HepG2 (cell line): ENCODE measurements around the gene ECPAS. TPM values are rescaled to one million over a fixed set of nuclear protein-coding genes. Genes with fewer than 3 reads are reported as not detected.

ENCODE experiments used
- ARID4A ChIP-seq: sonication (generic); formaldehyde crosslinking; IDR thresholded peaks from 2 replicates; pipeline ENCODE4 v1.5.0; 2020; ENCODE audit warnings: mild to moderate bottlenecking, missing genetic modification reagents, borderline replicate concordance
- MBNL3 ChIP-seq: fragments of 250-450 bp; sonication (Bioruptor Pico); conservative IDR thresholded peaks from 2 replicates; pipeline ENCODE4 v1.8.0; 2022; ENCODE audit warnings: mild to moderate bottlenecking, inconsistent platforms
- NFAT5 ChIP-seq: sonication (generic); formaldehyde crosslinking; IDR thresholded peaks from 2 replicates; pipeline ENCODE4 v1.4.0; 2020; ENCODE audit warnings: missing genetic modification reagents
- NR2C2 ChIP-seq: sonication (generic); formaldehyde crosslinking; IDR thresholded peaks from 2 replicates; pipeline ENCODE4 v1.4.0; 2020; ENCODE audit warnings: missing genetic modification reagents, mild to moderate bottlenecking, moderate library complexity, borderline replicate concordance
- PHF5A ChIP-seq: IDR thresholded peaks from one replicate; pipeline ENCODE4 v1.6.1; 2018; ENCODE audit warnings: low read depth, missing genetic modification reagents; ENCODE audit not compliant: unreplicated experiment
- PRPF4 ChIP-seq: fragments of 200-400 bp; formaldehyde crosslinking; IDR thresholded peaks from 2 replicates; pipeline ENCODE4 v1.6.1; 2016; ENCODE audit warnings: low read length, low read depth; ENCODE audit not compliant: poor library complexity, severe bottlenecking
- polyA plus RNA-seq, 8 experiments: library from polyadenylated mRNA; depleted of rRNA in 3 of 8; stranded (reverse) in 7 of 8; unstranded in 1 of 8; fragments of >200 nt; fragmentation: Illumina TruSeq in 4 of 8; extraction: Trizol in 4 of 8; gene quantifications; 2 replicates each; pipeline versions ENCODE4 v1.2.1 to v1.2.3, GENCODE V29; 2011 to 2016; ENCODE audit warnings: low read depth in 4 of 8, missing spikeins in 1 of 8, mixed read lengths in 1 of 8; ENCODE audit not compliant: insufficient read depth in 1 of 8
- total RNA-seq, 5 experiments: library from RNA; depleted of rRNA; stranded (reverse); fragments of >200 nt; fragmentation: Illumina TruSeq; extraction: Trizol; gene quantifications; 2 replicates each; pipeline ENCODE4 v1.2.3, GENCODE V29; 2016; ENCODE audit warnings: low read depth in 1 of 5

Gene ECPAS
- total and polyA plus RNA-seq, 2 of the 13 experiments (the other 11 are each of a cell fraction or from before 2014, with no cell fraction given): 35.3 to 58.0 TPM

GRCh38 chr9:111484572-111484894 lies 350 bp upstream of the ECPAS start (continued):
- TF ChIP-seq ARID4A (CRISPR knock-in tag) (no peak), PRPF4 (no peak), PHF5A (no peak), NR2C2 (0 out of 2 replicates have a peak, but pooled peaks have one; percentile 22), MBNL3 (CRISPR knock-in tag) (no peak), NFAT5 (CRISPR knock-in tag) (no peak)
